SU-DHL-6 (cell line): ENCODE measurements around the gene IL6ST.
"Not testable (repeated sequence)": the region's sequence is repeated elsewhere in the genome, so short reads cannot be mapped to it uniquely, and the experiment has no call there.

ENCODE experiments used
- H2AFZ ChIP-seq: fragments of 200-600 bp; sonication (generic); 2 replicates; pipeline ENCODE4 v1.6.1; 2014; ENCODE audit warnings: low read depth, mild to moderate bottlenecking, moderate library complexity, mixed read lengths, antibody characterized with exemption, low read length; ENCODE audit not compliant: severe bottlenecking
- H3F3A ChIP-seq: fragments of 200-600 bp; shearing (Covaris generic); 2 replicates; pipeline ENCODE4 v1.6.0; 2016; ENCODE audit warnings: antibody characterized with exemption, mild to moderate bottlenecking; ENCODE audit not compliant: insufficient read depth
- H3K27ac ChIP-seq: fragments of 200-600 bp; sonication (generic); 2 replicates; pipeline ENCODE4 v1.5.1; 2016; ENCODE audit warnings: low read depth, mild to moderate bottlenecking, low read length, moderate library complexity, mixed read lengths
- H3K27me3 ChIP-seq: fragments of 200-600 bp; sonication (generic), shearing (Covaris generic); 2 replicates; pipeline ENCODE4 v1.6.0; 2014; ENCODE audit warnings: mild to moderate bottlenecking, low read length
- H3K36me3 ChIP-seq: fragments of 200-600 bp; sonication (generic); 2 replicates; pipeline ENCODE4 v1.6.1; 2014; ENCODE audit warnings: mild to moderate bottlenecking, low read length, mixed read lengths
- H3K4me2 ChIP-seq: fragments of 300-600, 200-600 bp; shearing (Covaris generic), sonication (generic); 2 replicates; pipeline ENCODE4 v1.6.0; 2014; ENCODE audit warnings: low read length, low read depth, mild to moderate bottlenecking; ENCODE audit not compliant: poor library complexity, severe bottlenecking
- H3K4me3 ChIP-seq: fragments of 200-600 bp; sonication (generic); 2 replicates; pipeline ENCODE4 v1.5.1; 2014; ENCODE audit warnings: antibody characterized with exemption, low read length, mild to moderate bottlenecking, mixed read lengths; ENCODE audit not compliant: insufficient read depth, poor library complexity, severe bottlenecking
- H3K79me2 ChIP-seq: fragments of 200-600 bp; sonication (generic); 2 replicates; pipeline ENCODE4 v1.6.1; 2014; ENCODE audit warnings: mild to moderate bottlenecking, low read length, moderate library complexity; ENCODE audit not compliant: insufficient read depth
- H3K9ac ChIP-seq: fragments of 200-600 bp; sonication (generic); 2 replicates; pipeline ENCODE4 v1.7.0; 2014; ENCODE audit warnings: mild to moderate bottlenecking, low read length
- H3K9me2 ChIP-seq: fragments of 200-600 bp; sonication (generic); replicated peaks from 2 replicates; pipeline ENCODE4 v1.6.1; 2014; ENCODE audit warnings: low read length; ENCODE audit not compliant: insufficient read depth
- H3K9me3 ChIP-seq: fragments of 200-600 bp; sonication (generic); 2 replicates; pipeline ENCODE4 v1.6.1; 2014; ENCODE audit warnings: low read length, mixed read lengths; ENCODE audit not compliant: insufficient read depth
- H4K20me1 ChIP-seq: fragments of 200-600 bp; sonication (generic); 2 replicates; pipeline ENCODE4 v1.6.1; 2014; ENCODE audit warnings: low read depth, mild to moderate bottlenecking, antibody characterized with exemption, low read length, moderate library complexity, mixed read lengths
- CTCF ChIP-seq: fragments of 200-600 bp; sonication (generic); IDR thresholded peaks from one replicate; pipeline ENCODE4 v1.5.1; 2017; ENCODE audit warnings: antibody characterized with exemption, mild to moderate bottlenecking, low read length, moderate library complexity; ENCODE audit not compliant: insufficient read depth, poor library complexity, severe bottlenecking
- EZH2phosphoT487 ChIP-seq: fragments of 200-600 bp; sonication (generic), shearing (Covaris generic); conservative IDR thresholded peaks from 2 replicates; pipeline ENCODE4 v1.6.1; 2018; ENCODE audit warnings: mild to moderate bottlenecking, antibody characterized with exemption, low read length, moderate library complexity, mixed read lengths

The IL6ST gene

GRCh38 chr5:55988979-55989638 lies 5.7 kb downstream of the IL6ST start:
- H3K9me2 ChIP-seq: no peaks in the 10 kb centered on the region
- H2AFZ ChIP-seq: no peak overlapping the region
- H3K4me2 ChIP-seq: no peak overlapping the region
- peaks cover 3% of the 10 kb centered on the region; the same call in 1 of the 2 replicates for H4K20me1 ChIP-seq
- 0 out of 2 replicates have a peak, but pooled peaks cover 2% of the 10 kb centered on the region for H3F3A ChIP-seq
- no peaks in the 10 kb centered on the region for H3K36me3 ChIP-seq
- H3K79me2 ChIP-seq: no peaks in the 10 kb centered on the region
- no peak overlapping the region for H3K27ac ChIP-seq
- H3K9me3 ChIP-seq: no peaks in the 10 kb centered on the region
- no peaks in the 10 kb centered on the region for H3K27me3 ChIP-seq
- TF ChIP-seq CTCF (no peak), EZH2phosphoT487 (no peak)
- no peak overlapping the region for H3K4me3 ChIP-seq
- H3K9ac ChIP-seq: no peak overlapping the region

GRCh38 chr5:55988428-55988827 lies 6.3 kb downstream of the IL6ST start:
- not testable (repeated sequence) for H2AFZ ChIP-seq, H3F3A ChIP-seq, H4K20me1 ChIP-seq, H3K79me2 ChIP-seq, H3K9me2 ChIP-seq, H3K27ac ChIP-seq, H3K27me3 ChIP-seq, H3K4me3 ChIP-seq, H3K9ac ChIP-seq, H3K9me3 ChIP-seq, H3K36me3 ChIP-seq, H3K4me2 ChIP-seq

GRCh38 chr5:55986931-55987330 lies 7.8 kb downstream of the IL6ST start:
- peaks cover 3% of the 10 kb centered on the region; the same call in 1 of the 2 replicates for H4K20me1 ChIP-seq
- no peaks in the 10 kb centered on the region for H3K79me2 ChIP-seq
- H3K27ac ChIP-seq: no peak overlapping the region
- no peaks in the 10 kb centered on the region for H3K36me3 ChIP-seq
- H3K9me2 ChIP-seq: no peaks in the 10 kb centered on the region
- H3K4me3 ChIP-seq: no peak overlapping the region
- H3K27me3 ChIP-seq: no peaks in the 10 kb centered on the region
- H3K4me2 ChIP-seq: no peak overlapping the region
- no peaks in the 10 kb centered on the region for H3K9me3 ChIP-seq
- no peak overlapping the region for H3K9ac ChIP-seq
- TF ChIP-seq EZH2phosphoT487 (no peak), CTCF (no peak)
- H2AFZ ChIP-seq: no peak overlapping the region
- H3F3A ChIP-seq: no peaks in the 10 kb centered on the region

- H2AFZ ChIP-seq: no peak overlapping the region
- no peaks in the 10 kb centered on the region for H3K79me2 ChIP-seq
- TF ChIP-seq EZH2phosphoT487: no peak
- no peaks in the 10 kb centered on the region for H3K27me3 ChIP-seq
- no peak overlapping the region for H3K9ac ChIP-seq
- no peaks in the 10 kb centered on the region for H3K9me2 ChIP-seq
- peaks cover 3% of the 10 kb centered on the region; the same call in 1 of the 2 replicates for H4K20me1 ChIP-seq
- H3K4me3 ChIP-seq: no peak overlapping the region
- no peak overlapping the region for H3K27ac ChIP-seq
- no peak overlapping the region for H3K4me2 ChIP-seq
- H3K36me3 ChIP-seq: no peaks in the 10 kb centered on the region
- H3K9me3 ChIP-seq: no peaks in the 10 kb centered on the region
- H3F3A ChIP-seq: no peaks in the 10 kb centered on the region
Observed at GRCh38 chr5:55985181-55985580, 9.6 kb downstream of the IL6ST start.
